Endodermal cell (in vitro differentiated cells): ENCODE measurements around the gene ZNF620. TPM values are rescaled to one million over a fixed set of nuclear protein-coding genes. Genes with fewer than 3 reads are reported as not detected.

ENCODE experiments used
- DNase-seq: peaks from one replicate; pipeline ENCODE4 v3.0.0-alpha.2; 2017
- H3K27ac ChIP-seq: 2 replicates; pipeline ENCODE4 v1.5.1; 2013; ENCODE audit warnings: mild to moderate bottlenecking, low read depth, low read length, moderate library complexity
- H3K27me3 ChIP-seq: 2 replicates; pipeline ENCODE4 v1.6.1; 2013; ENCODE audit warnings: mild to moderate bottlenecking, low read length, moderate library complexity; ENCODE audit not compliant: insufficient read depth, control insufficient read depth, poor library complexity, severe bottlenecking
- H3K36me3 ChIP-seq: 2 replicates; pipeline ENCODE4 v1.7.0; 2013; ENCODE audit warnings: mild to moderate bottlenecking, low read length, moderate library complexity; ENCODE audit not compliant: control insufficient read depth, insufficient read depth
- H3K4me1 ChIP-seq: one replicate; pipeline ENCODE4 v1.7.0; 2013; ENCODE audit warnings: low read length; ENCODE audit not compliant: control insufficient read depth, insufficient read depth
- H3K4me3 ChIP-seq: 2 replicates; pipeline ENCODE4 v1.5.1; 2013; ENCODE audit warnings: mild to moderate bottlenecking, low read length, moderate library complexity
- H3K9ac ChIP-seq: 2 replicates; pipeline ENCODE4 v1.6.1; 2013; ENCODE audit warnings: mild to moderate bottlenecking, low read length, moderate library complexity; ENCODE audit not compliant: poor library complexity, severe bottlenecking; ENCODE audit errors: extremely low read depth
- H3K9me3 ChIP-seq: 2 replicates; pipeline ENCODE4 v1.6.1; 2013; ENCODE audit warnings: mild to moderate bottlenecking, low read length, moderate library complexity; ENCODE audit not compliant: control insufficient read depth
- H3K27ac Mint-ChIP-seq: 2 replicates; pipeline ENCODE4 v1.8.0; 2020; ENCODE audit warnings: mixed read lengths
- H3K27me3 Mint-ChIP-seq: 2 replicates; pipeline ENCODE4 v1.8.0; 2021; ENCODE audit warnings: mild to moderate bottlenecking, mixed read lengths; ENCODE audit not compliant: insufficient read depth
- H3K36me3 Mint-ChIP-seq: 2 replicates; pipeline ENCODE4 v1.8.0; 2020; ENCODE audit warnings: low read depth, mixed read lengths
- H3K4me1 Mint-ChIP-seq: 2 replicates; pipeline ENCODE4 v1.8.0; 2020; ENCODE audit warnings: mixed read lengths
- H3K4me3 Mint-ChIP-seq: 2 replicates; pipeline ENCODE4 v1.8.0; 2020; ENCODE audit warnings: mild to moderate bottlenecking, moderate library complexity, mixed read lengths
- H3K9me3 Mint-ChIP-seq: 2 replicates; pipeline ENCODE4 v1.8.0; 2020; ENCODE audit warnings: mild to moderate bottlenecking, mixed read lengths
- WGBS, 2 experiments: methylation state at CpG; one replicate each; pipeline versions ENCODE4 v1.1.5 to v1.1.7; 2013; ENCODE audit warnings: missing lambda C conversion rate in 2 of 2, mixed read lengths in 1 of 2; ENCODE audit not compliant: insufficient coverage in 1 of 2, insufficient read length in 1 of 2; 5-methylcytosine and 5-hydroxymethylcytosine counted together
- total RNA-seq, 2 donors: library from RNA; stranded (reverse); fragmentation: NEBNext Ultra II Directional in 1 of 2; extraction: Animal tissue kit (Norgen Biotek cat#: 25700) in 1 of 2; gene quantifications; 2 replicates in 1 of 2; 3 replicates in 1 of 2; pipeline ENCODE4 v1.2.1, GENCODE V29; 2021
- TF ChIP-seq, protein P1 (sequence below): fragments of 200-600 bp; sonication (generic); conservative IDR thresholded peaks from 2 replicates; pipeline ENCODE4 v1.5.0; 2021; ENCODE audit warnings: antibody characterized with exemption, mild to moderate bottlenecking

Gene ZNF620
- total RNA-seq, 2 donors from 2014 or later = 17.0 to 19.3 TPM

DNA sequence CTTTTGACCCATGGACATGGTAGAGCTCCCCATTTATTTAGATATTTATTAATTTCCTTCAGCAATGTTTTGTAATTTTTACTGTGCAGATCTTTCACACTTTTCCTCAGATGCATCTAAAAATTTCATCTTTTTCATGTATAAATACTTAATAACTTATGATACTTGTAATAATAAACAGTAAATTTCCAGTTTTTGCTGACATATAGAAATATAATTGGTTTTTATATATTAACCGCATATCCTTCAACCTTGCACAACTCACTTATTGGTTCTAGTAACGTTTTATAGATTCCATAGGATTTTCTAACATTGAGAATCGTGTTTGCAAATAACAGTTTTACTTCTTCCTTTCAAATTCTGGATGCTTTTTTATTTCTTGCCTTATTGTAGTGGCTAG, 15.4 kb downstream of the ZNF620 start:
- Histone ChIP-seq H3K9ac (no peak overlapping the region), H3K4me3 (no peak overlapping the region), H3K9me3 (no peaks in the 10 kb centered on the region), H3K27ac (no peak overlapping the region), H3K27me3 (no peaks in the 10 kb centered on the region), H3K36me3 (peaks cover 12% of the 10 kb centered on the region), H3K4me1 (no peaks in the 10 kb centered on the region)
- TF ChIP-seq, protein P1, sequence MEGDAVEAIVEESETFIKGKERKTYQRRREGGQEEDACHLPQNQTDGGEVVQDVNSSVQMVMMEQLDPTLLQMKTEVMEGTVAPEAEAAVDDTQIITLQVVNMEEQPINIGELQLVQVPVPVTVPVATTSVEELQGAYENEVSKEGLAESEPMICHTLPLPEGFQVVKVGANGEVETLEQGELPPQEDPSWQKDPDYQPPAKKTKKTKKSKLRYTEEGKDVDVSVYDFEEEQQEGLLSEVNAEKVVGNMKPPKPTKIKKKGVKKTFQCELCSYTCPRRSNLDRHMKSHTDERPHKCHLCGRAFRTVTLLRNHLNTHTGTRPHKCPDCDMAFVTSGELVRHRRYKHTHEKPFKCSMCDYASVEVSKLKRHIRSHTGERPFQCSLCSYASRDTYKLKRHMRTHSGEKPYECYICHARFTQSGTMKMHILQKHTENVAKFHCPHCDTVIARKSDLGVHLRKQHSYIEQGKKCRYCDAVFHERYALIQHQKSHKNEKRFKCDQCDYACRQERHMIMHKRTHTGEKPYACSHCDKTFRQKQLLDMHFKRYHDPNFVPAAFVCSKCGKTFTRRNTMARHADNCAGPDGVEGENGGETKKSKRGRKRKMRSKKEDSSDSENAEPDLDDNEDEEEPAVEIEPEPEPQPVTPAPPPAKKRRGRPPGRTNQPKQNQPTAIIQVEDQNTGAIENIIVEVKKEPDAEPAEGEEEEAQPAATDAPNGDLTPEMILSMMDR = no peak
- Mint-ChIP-seq H3K4me1 (peaks cover 13% of the 10 kb centered on the region), H3K27me3 (no peaks in the 10 kb centered on the region), H3K36me3 (peaks cover 22% of the 10 kb centered on the region), H3K9me3 (no peaks in the 10 kb centered on the region), H3K27ac (no peak overlapping the region), H3K4me3 (no peak overlapping the region)
- WGBS, 2 experiments = 93% methylated on average over 3 of the region's 3 CpGs; no CpG with 5 or more reads in 1 of the 2 experiments
- DNase-seq = no peak

GRCh38 chr3:40523781-40524180, 17.9 kb downstream of the ZNF620 start:
- H3K9ac ChIP-seq = peak overlapping the region; percentile 69
- H3K27ac Mint-ChIP-seq = peak overlapping the region; percentile 68
- peak overlapping the region; percentile 88 for H3K4me3 Mint-ChIP-seq
- H3K27me3 ChIP-seq = no peaks in the 10 kb centered on the region
- H3K9me3 ChIP-seq = no peaks in the 10 kb centered on the region
- TF ChIP-seq, protein P1 = no peak
- no peaks in the 10 kb centered on the region for H3K4me1 ChIP-seq
- H3K36me3 ChIP-seq = peaks cover 20% of the 10 kb centered on the region
- DNase-seq = no peak
- peaks cover 30% of the 10 kb centered on the region for H3K36me3 Mint-ChIP-seq
- no peak overlapping the region for H3K27ac ChIP-seq
- WGBS, 2 experiments = 86 to 92% methylated on average over 1 to 2 of the region's 2 CpGs
- H3K4me3 ChIP-seq = peak overlapping the region; percentile 94
- peaks cover 18% of the 10 kb centered on the region for H3K4me1 Mint-ChIP-seq
- H3K27me3 Mint-ChIP-seq = no peaks in the 10 kb centered on the region
- no peaks in the 10 kb centered on the region for H3K9me3 Mint-ChIP-seq

GRCh38 chr3:40524222-40524567, 18.4 kb downstream of the ZNF620 start:
- no peak for DNase-seq
- H3K36me3 Mint-ChIP-seq = peaks cover 32% of the 10 kb centered on the region
- H3K27ac Mint-ChIP-seq = peak overlapping the region; percentile 96
- H3K9me3 Mint-ChIP-seq = no peaks in the 10 kb centered on the region
- Histone ChIP-seq H3K4me3 (peak overlapping the region; percentile 94), H3K27ac (peak overlapping the region; percentile 85), H3K36me3 (peaks cover 22% of the 10 kb centered on the region), H3K9me3 (no peaks in the 10 kb centered on the region), H3K9ac (peak overlapping the region; percentile 69), H3K4me1 (no peaks in the 10 kb centered on the region), H3K27me3 (no peaks in the 10 kb centered on the region)
- H3K27me3 Mint-ChIP-seq = no peaks in the 10 kb centered on the region
- TF ChIP-seq, protein P1 = no peak
- peaks cover 21% of the 10 kb centered on the region for H3K4me1 Mint-ChIP-seq
- peak overlapping the region; percentile 88 for H3K4me3 Mint-ChIP-seq
- 43 to 48% methylated on average over 4 to 5 of the region's 5 CpGs for WGBS, 2 experiments
